ENCODE measurements around the gene TBC1D22A. TPM values are rescaled to one million over a fixed set of nuclear protein-coding genes. Genes with fewer than 3 reads are reported as not detected.

Gene TBC1D22A
- total and polyA plus RNA-seq, 7 experiments from 2014 or later, result 18.6 to 50.1 (median 39.3) TPM

DNA sequence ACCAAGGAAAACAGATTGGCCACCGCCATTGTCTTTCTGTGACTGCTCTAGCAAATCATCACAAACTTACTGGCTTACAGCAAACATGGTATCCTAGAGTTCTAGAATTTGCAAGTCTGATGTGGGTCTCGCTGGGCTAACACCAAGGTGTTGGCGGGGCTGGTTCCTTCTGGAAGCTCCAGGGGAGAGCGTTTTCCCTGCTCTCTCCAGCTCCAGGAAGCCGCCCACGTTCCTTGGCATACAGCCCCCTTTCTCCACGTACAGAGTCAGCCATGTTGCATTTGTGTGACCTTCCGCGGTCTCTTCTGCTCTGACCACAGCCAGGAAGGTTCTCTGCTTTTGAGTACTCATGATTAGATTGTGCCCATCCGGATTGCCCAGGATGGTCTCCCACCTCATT lies 27.5 kb downstream of the TBC1D22A start:
- intact Hi-C loops (cut with micrococcal nuclease), result loop anchor here in 1 of 2 donors (2.0 kb wide), 1 partner anchor 13 kb away; no protein-coding TSS in a partner anchor
- H3K36me3 Mint-ChIP-seq, result peaks cover 4 to 25% (median 10%) of the 10 kb centered on the region in 5 donors
- H3K4me1 Mint-ChIP-seq, result peaks cover 27 to 69% (median 56%) of the 10 kb centered on the region in 7 donors
- CTCF ChIA-PET, result interaction anchor here (0.6 kb wide), 1 partner anchor 29 kb away, joined by 3 read pairs; no protein-coding TSS in a partner anchor
- H3K9me3 Mint-ChIP-seq, result peaks cover 0 to 2% (median 0%) of the 10 kb centered on the region in 11 donors
- H3K27ac ChIP-seq (ENCODE audit: low read depth, low read length), result peak overlapping the region; percentile 81
- H3K4me3 ChIP-seq (ENCODE audit: low read length), result no peak overlapping the region
- H3K27ac Mint-ChIP-seq, result peak overlapping the region; percentile 90 to 100 (median 100)
- ATAC-seq, result no peak
- no peak for DNase-seq
- no peaks in the 10 kb centered on the region for H3K27me3 Mint-ChIP-seq
- POLR2A ChIA-PET, result interaction anchor here (1.8 to 6.7 kb wide), 3 partner anchors 14 to 41 kb away, joined by 9 to 72 read pairs (median 22); partner anchors contain the start of gene TBC1D22A
- H3K36me3 ChIP-seq (ENCODE audit: control insufficient read depth in 2 of 3, insufficient read depth in 3 of 3, low read length in 3 of 3), result peaks cover 0 to 24% (median 0%) of the 10 kb centered on the region in 3 experiments
- no peaks in the 10 kb centered on the region for H3K9me3 ChIP-seq (ENCODE audit: control insufficient read depth in 2 of 3, low read length in 3 of 3)
- H3K27me3 ChIP-seq (ENCODE audit: control insufficient read depth in 2 of 2, insufficient read depth in 2 of 2, low read length in 2 of 2), result no peaks in the 10 kb centered on the region
- H3K4me3 Mint-ChIP-seq, result peak overlapping the region in 5 of 10 donors; percentile 28 to 87 (median 82)
- H3K4me1 ChIP-seq (ENCODE audit: control insufficient read depth in 2 of 2, insufficient read depth in 2 of 2, low read length in 2 of 2), result peaks cover 30 to 35% of the 10 kb centered on the region in 2 donors

DNA sequence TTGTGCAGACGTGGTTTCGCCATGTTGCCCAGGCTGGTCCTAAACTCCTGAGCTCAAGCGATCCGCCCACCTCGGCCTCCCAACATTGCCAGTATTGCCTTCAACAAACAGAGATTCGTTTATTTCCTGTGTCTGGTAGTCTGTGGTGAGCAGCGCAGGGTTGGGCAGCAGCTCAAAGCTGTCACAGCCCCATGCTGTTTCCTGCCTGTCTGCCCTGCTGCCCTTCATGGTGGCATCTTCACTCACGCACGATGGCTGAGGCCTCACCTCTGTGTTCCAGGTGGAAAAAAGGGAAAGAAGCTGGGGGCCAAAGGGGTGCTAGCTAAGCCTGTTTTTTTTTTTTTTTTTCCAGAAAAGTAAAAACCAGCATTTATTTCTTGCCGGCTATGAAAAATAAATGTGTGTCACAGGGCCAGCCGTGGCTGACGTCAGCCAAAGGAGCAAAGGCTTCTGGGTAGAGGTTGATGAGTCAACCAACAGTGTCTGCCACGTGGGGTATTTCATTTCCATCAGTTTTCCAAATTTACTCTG lies 28.8 kb downstream of the TBC1D22A start:
- Mint-ChIP-seq H3K36me3 (peaks cover 4 to 22% (median 10%) of the 10 kb centered on the region in 5 donors), H3K4me3 (peak overlapping the region; percentile 54 to 90 (median 84)), H3K27ac (peak overlapping the region; percentile 99 to 100 (median 100)), H3K27me3 (no peaks in the 10 kb centered on the region), H3K9me3 (peaks cover 0 to 2% (median 0%) of the 10 kb centered on the region in 11 donors), H3K4me1 (peaks cover 27 to 62% (median 49%) of the 10 kb centered on the region in 7 donors)
- DNase-seq, result peak; percentile 51 to 90 (median 81)
- POLR2A ChIA-PET, result interaction anchor here (0.6 to 6.7 kb wide), 14 partner anchors 9 to 1032 kb away, joined by 3 to 72 read pairs (median 6); partner anchors contain the start of gene TBC1D22A
- peak; percentile 97 for ATAC-seq
- Histone ChIP-seq H3K36me3 (ENCODE audit: control insufficient read depth in 2 of 3, insufficient read depth in 3 of 3, low read length in 3 of 3) (peaks cover 0 to 37% (median 0%) of the 10 kb centered on the region in 3 experiments), H3K9me3 (ENCODE audit: control insufficient read depth in 2 of 3, low read length in 3 of 3) (no peaks in the 10 kb centered on the region), H3K27ac (ENCODE audit: low read depth, low read length) (peak overlapping the region; percentile 81), H3K4me1 (ENCODE audit: control insufficient read depth in 2 of 2, insufficient read depth in 2 of 2, low read length in 2 of 2) (peaks cover 30 to 35% of the 10 kb centered on the region in 2 donors), H3K4me3 (ENCODE audit: low read length) (peak overlapping the region; percentile 33), H3K27me3 (ENCODE audit: control insufficient read depth in 2 of 2, insufficient read depth in 2 of 2, low read length in 2 of 2) (no peaks in the 10 kb centered on the region)
- intact Hi-C loops (cut with micrococcal nuclease), result loop anchor here (1.0 to 2.0 kb wide), 4 partner anchors 14 to 117 kb away; partner anchors contain the start of genes TBC1D22A (in 2 of the 2) and CERK (in 1 of the 2)
- CTCF ChIA-PET, result interaction anchor here (1.0 to 2.7 kb wide), 5 partner anchors 10 to 52 kb away, joined by 3 to 13 read pairs (median 11); partner anchors contain the start of gene CERK

DNA sequence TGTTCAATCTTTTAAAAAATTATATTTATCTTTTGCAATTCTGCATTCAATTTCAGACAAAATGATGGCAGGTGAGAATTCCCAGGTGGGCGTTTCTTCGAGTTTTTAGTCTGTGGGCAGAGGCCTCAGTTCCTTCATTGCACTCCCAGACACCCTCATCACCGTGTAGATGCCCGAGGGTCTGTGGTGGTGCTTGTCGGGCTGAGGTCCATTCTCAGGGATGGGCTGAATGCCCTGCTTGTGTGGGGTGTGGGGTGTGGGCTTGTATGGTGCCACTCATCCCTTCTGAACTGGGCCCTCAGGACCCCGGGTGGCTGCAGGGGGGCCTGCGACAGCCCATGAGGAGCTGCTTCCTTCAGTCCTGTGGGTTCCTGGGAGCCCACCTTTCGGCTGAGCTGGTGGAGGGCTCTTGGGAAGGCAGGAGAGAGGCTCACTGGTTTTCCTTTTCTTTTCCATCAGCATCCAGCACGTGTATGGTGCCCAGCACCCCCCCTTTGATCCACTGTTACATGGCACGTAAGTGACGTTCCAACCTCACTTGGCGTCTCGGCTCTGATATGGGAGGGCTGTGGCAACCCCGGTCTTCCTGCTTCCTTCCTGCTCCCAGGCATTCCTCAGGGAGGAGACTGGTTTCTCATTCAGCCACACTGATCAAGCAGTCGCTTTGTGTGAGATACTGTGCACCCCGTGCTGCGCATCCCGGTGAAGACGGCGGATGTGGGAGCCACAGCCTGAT lies 29.8 kb downstream of the TBC1D22A start:
- intact Hi-C loops (cut with micrococcal nuclease), result no loop called here
- POLR2A ChIA-PET, result interaction anchor here (1.1 to 6.7 kb wide), 8 partner anchors 11 to 56 kb away, joined by 3 to 72 read pairs (median 8); partner anchors contain the start of gene TBC1D22A
- peak overlapping the region; percentile 81 for H3K27ac ChIP-seq (ENCODE audit: low read depth, low read length)

DNA sequence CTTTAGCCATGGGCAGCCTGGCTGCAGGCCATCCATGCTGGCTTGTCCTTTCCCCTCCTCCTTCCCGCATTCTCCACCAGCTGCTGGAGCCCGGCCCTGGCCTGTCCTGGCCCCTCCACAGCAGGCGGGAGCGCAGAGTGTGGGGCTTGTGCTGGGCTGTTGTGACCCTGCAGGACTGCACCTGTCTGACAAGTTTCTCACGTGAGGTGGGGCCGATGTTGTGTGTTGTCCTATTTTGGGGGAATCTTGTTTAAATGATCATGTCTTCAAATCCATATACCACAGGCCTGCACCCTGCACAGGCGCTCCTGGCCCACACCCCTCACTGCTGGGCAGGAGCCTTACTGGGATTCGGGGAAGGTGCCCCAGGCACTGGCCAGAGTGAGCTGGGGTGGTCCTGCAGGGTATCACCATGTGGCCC lies 30.4 kb downstream of the TBC1D22A start:
- Histone ChIP-seq H3K9me3 (ENCODE audit: control insufficient read depth in 2 of 3, low read length in 3 of 3) (no peaks in the 10 kb centered on the region), H3K4me1 (ENCODE audit: control insufficient read depth in 2 of 2, insufficient read depth in 2 of 2, low read length in 2 of 2) (peaks cover 30 to 35% of the 10 kb centered on the region in 2 donors), H3K36me3 (ENCODE audit: control insufficient read depth in 2 of 3, insufficient read depth in 3 of 3, low read length in 3 of 3) (peaks cover 0 to 50% (median 0%) of the 10 kb centered on the region in 3 experiments), H3K27me3 (ENCODE audit: control insufficient read depth in 2 of 2, insufficient read depth in 2 of 2, low read length in 2 of 2) (no peaks in the 10 kb centered on the region), H3K27ac (ENCODE audit: low read depth, low read length) (peak overlapping the region; percentile 81), H3K4me3 (ENCODE audit: low read length) (no peak overlapping the region)
- Mint-ChIP-seq H3K4me3 (no peak overlapping the region), H3K4me1 (peaks cover 18 to 51% (median 41%) of the 10 kb centered on the region in 7 donors), H3K27ac (peak overlapping the region; percentile 62 to 100 (median 100)), H3K9me3 (no peaks in the 10 kb centered on the region), H3K27me3 (no peaks in the 10 kb centered on the region), H3K36me3 (peaks cover 0 to 14% (median 5%) of the 10 kb centered on the region in 5 donors)
- POLR2A ChIA-PET, result interaction anchor here (1.3 to 6.7 kb wide), 4 partner anchors 10 to 44 kb away, joined by 4 to 72 read pairs (median 14); partner anchors contain the start of gene TBC1D22A
- ATAC-seq (no peak), DNase-seq (no peak)
- intact Hi-C loops (cut with micrococcal nuclease), result no loop called here
- CTCF ChIA-PET, result interaction anchor here (1.9 to 2.7 kb wide), 2 partner anchors 11 to 34 kb away, joined by 10 to 13 read pairs; no protein-coding TSS in a partner anchor

More for the DNA sequence above, 29.8 kb downstream of the TBC1D22A start:
- ATAC-seq (no peak), DNase-seq (no peak)
- H3K36me3 Mint-ChIP-seq, result peaks cover 4 to 16% (median 4%) of the 10 kb centered on the region in 5 donors
- H3K4me3 Mint-ChIP-seq, result peak overlapping the region in 4 of 10 donors; percentile 12 to 87 (median 39)
- no peaks in the 10 kb centered on the region for H3K9me3 Mint-ChIP-seq
- CTCF ChIA-PET, result interaction anchor here (1.6 to 2.7 kb wide), 2 partner anchors 33 to 53 kb away, joined by 11 to 13 read pairs; partner anchors contain the start of gene CERK
- H3K36me3 ChIP-seq (ENCODE audit: control insufficient read depth in 2 of 3, insufficient read depth in 3 of 3, low read length in 3 of 3), result peaks cover 0 to 44% (median 0%) of the 10 kb centered on the region in 3 experiments
- no peaks in the 10 kb centered on the region for H3K9me3 ChIP-seq (ENCODE audit: control insufficient read depth in 2 of 3, low read length in 3 of 3)
- H3K27me3 ChIP-seq (ENCODE audit: control insufficient read depth in 2 of 2, insufficient read depth in 2 of 2, low read length in 2 of 2), result no peaks in the 10 kb centered on the region
- H3K27me3 Mint-ChIP-seq, result no peaks in the 10 kb centered on the region
- peaks cover 30 to 35% of the 10 kb centered on the region in 2 donors for H3K4me1 ChIP-seq (ENCODE audit: control insufficient read depth in 2 of 2, insufficient read depth in 2 of 2, low read length in 2 of 2)
- H3K27ac Mint-ChIP-seq, result peak overlapping the region; percentile 99 to 100 (median 100)
- peaks cover 22 to 56% (median 46%) of the 10 kb centered on the region in 7 donors for H3K4me1 Mint-ChIP-seq
- no peak overlapping the region for H3K4me3 ChIP-seq (ENCODE audit: low read length)

DNA sequence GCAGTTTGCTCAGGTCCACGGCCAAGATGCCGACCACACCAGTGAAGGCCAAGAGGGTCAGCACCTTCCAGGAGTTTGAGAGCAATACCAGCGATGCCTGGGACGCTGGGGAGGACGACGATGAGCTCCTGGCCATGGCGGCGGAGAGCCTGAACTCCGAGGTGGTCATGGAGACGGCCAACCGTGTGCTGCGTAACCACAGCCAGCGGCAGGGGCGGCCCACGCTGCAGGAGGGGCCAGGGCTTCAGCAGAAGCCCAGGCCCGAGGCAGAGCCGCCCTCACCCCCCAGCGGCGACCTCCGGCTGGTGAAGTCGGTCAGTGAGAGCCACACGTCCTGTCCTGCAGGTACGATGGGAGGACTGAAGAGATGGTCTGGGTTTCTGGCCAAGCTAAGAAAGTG lies 31.0 kb downstream of the TBC1D22A start:
- no peak for DNase-seq
- H3K27ac ChIP-seq (ENCODE audit: low read depth, low read length), result no peak overlapping the region
- H3K9me3 ChIP-seq (ENCODE audit: control insufficient read depth in 2 of 3, low read length in 3 of 3), result no peaks in the 10 kb centered on the region
- peaks cover 2 to 16% (median 8%) of the 10 kb centered on the region in 5 donors for H3K36me3 Mint-ChIP-seq
- H3K9me3 Mint-ChIP-seq, result no peaks in the 10 kb centered on the region
- no peaks in the 10 kb centered on the region for H3K27me3 ChIP-seq (ENCODE audit: control insufficient read depth in 2 of 2, insufficient read depth in 2 of 2, low read length in 2 of 2)
- peaks cover 0 to 57% (median 2%) of the 10 kb centered on the region in 3 experiments for H3K36me3 ChIP-seq (ENCODE audit: control insufficient read depth in 2 of 3, insufficient read depth in 3 of 3, low read length in 3 of 3)
- no peaks in the 10 kb centered on the region for H3K27me3 Mint-ChIP-seq
- ChIA-PET POLR2A (interaction anchor here (1.3 to 6.7 kb wide), 4 partner anchors 9 to 44 kb away, joined by 4 to 72 read pairs (median 14); partner anchors contain the start of gene TBC1D22A), CTCF (interaction anchor here (1.9 to 2.7 kb wide), 2 partner anchors 10 to 35 kb away, joined by 10 to 13 read pairs; no protein-coding TSS in a partner anchor)
- H3K4me3 ChIP-seq (ENCODE audit: low read length), result no peak overlapping the region
- H3K4me1 ChIP-seq (ENCODE audit: control insufficient read depth in 2 of 2, insufficient read depth in 2 of 2, low read length in 2 of 2), result peaks cover 30 to 34% of the 10 kb centered on the region in 2 donors
- intact Hi-C loops (cut with micrococcal nuclease), result no loop called here
- H3K4me3 Mint-ChIP-seq, result no peak overlapping the region
- peaks cover 22 to 52% (median 36%) of the 10 kb centered on the region in 7 donors for H3K4me1 Mint-ChIP-seq
- H3K27ac Mint-ChIP-seq, result peak overlapping the region; percentile 48 to 100 (median 100)
- ATAC-seq, result no peak

DNA sequence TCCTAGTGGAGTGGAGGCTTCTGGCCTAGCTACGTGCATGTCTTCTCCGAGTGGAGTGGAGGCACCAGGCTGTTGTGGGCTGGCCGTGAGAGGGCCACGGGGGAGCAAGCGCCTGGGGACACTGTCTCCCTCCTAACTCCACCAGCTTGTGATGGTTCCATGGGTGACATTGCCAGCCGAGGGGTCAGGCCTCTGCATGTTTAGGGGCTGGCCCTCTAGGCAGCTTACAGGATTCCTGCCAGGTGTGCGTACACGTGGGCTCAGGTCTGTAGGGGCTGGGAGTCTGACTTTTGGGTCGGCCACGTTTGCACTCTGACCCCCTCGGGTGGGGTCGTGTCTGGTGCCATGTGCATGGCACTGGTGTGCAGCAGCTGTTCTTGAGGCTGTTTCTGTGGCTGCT lies 31.6 kb downstream of the TBC1D22A start:
- Histone ChIP-seq H3K36me3 (ENCODE audit: control insufficient read depth in 2 of 3, insufficient read depth in 3 of 3, low read length in 3 of 3) (peaks cover under 1 to 62% (median 7%) of the 10 kb centered on the region in 3 experiments), H3K4me3 (ENCODE audit: low read length) (no peak overlapping the region), H3K27ac (ENCODE audit: low read depth, low read length) (no peak overlapping the region), H3K4me1 (ENCODE audit: control insufficient read depth in 2 of 2, insufficient read depth in 2 of 2, low read length in 2 of 2) (peaks cover 29 to 30% of the 10 kb centered on the region in 2 donors), H3K27me3 (ENCODE audit: control insufficient read depth in 2 of 2, insufficient read depth in 2 of 2, low read length in 2 of 2) (no peaks in the 10 kb centered on the region), H3K9me3 (ENCODE audit: control insufficient read depth in 2 of 3, low read length in 3 of 3) (no peaks in the 10 kb centered on the region)
- ATAC-seq (no peak), DNase-seq (no peak)
- ChIA-PET POLR2A (interaction anchor here (0.7 to 6.7 kb wide), 5 partner anchors 8 to 58 kb away, joined by 3 to 72 read pairs (median 5); partner anchors contain the start of gene TBC1D22A), CTCF (interaction anchor here (1.0 to 1.9 kb wide), 2 partner anchors 10 to 32 kb away, joined by 3 to 10 read pairs; no protein-coding TSS in a partner anchor)
- peaks cover 4 to 21% (median 13%) of the 10 kb centered on the region in 5 donors for H3K36me3 Mint-ChIP-seq
- H3K4me1 Mint-ChIP-seq, result peaks cover 22 to 49% (median 38%) of the 10 kb centered on the region in 7 donors
- H3K27me3 Mint-ChIP-seq, result no peaks in the 10 kb centered on the region
- intact Hi-C loops (cut with micrococcal nuclease), result no loop called here
- H3K4me3 Mint-ChIP-seq, result no peak overlapping the region
- H3K9me3 Mint-ChIP-seq, result no peaks in the 10 kb centered on the region
- H3K27ac Mint-ChIP-seq, result peak overlapping the region in 8 of 9 donors; percentile 28 to 99 (median 63)

All from naive thymus-derived CD4-positive, alpha-beta T cell (primary cell).